IPS-18a (cell line): ENCODE results near the gene GPR39.

Experiments
- H3K27ac ChIP-seq: one replicate; pipeline ENCODE4 v1.5.1; 2013; ENCODE audit warnings: low read length
- H3K27me3 ChIP-seq: one replicate; pipeline ENCODE4 v1.6.1; 2013; ENCODE audit warnings: mild to moderate bottlenecking, low read length; ENCODE audit not compliant: control insufficient read depth, insufficient read depth
- H3K36me3 ChIP-seq: one replicate; pipeline ENCODE4 v1.6.1; 2013; ENCODE audit warnings: low read depth, low read length; ENCODE audit not compliant: control insufficient read depth
- H3K4me1 ChIP-seq: one replicate; pipeline ENCODE4 v1.6.1; 2013; ENCODE audit warnings: low read depth, low read length; ENCODE audit not compliant: control insufficient read depth
- H3K4me3 ChIP-seq: one replicate; pipeline ENCODE4 v1.5.1; 2013; ENCODE audit warnings: low read length
- H3K9ac ChIP-seq: one replicate; pipeline ENCODE4 v1.6.1; 2013; ENCODE audit warnings: mild to moderate bottlenecking, low read length, moderate library complexity
- H3K9me3 ChIP-seq: one replicate; pipeline ENCODE4 v1.6.1; 2013; ENCODE audit warnings: low read depth, low read length; ENCODE audit not compliant: control insufficient read depth

Gene GPR39

DNA sequence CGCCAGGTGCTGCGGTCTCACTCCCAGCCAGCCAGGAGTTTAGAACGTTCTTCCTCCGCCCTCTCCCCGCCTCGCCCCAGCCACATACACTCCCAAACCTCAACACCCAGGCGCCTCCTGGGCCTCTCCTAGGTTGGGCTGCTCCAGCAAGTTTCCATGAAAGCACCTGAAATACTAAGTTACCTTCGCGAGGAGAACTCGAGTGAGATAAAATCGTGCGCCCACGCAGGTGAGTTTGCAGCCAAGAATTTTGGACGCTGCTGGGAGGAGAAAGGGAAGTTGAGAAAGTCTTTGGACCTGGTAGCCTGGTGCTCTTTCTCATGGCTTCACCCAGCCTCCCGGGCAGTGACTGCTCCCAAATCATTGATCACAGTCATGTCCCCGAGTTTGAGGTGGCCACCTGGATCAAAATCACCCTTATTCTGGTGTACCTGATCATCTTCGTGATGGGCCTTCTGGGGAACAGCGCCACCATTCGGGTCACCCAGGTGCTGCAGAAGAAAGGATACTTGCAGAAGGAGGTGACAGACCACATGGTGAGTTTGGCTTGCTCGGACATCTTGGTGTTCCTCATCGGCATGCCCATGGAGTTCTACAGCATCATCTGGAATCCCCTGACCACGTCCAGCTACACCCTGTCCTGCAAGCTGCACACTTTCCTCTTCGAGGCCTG is at the start of gene GPR39:
TSS of gene GPR39 (plus strand) at position 83 of the 673 bp plus-strand sequence.
- peak within 1 kb of the TSS; percentile 53 for H3K4me3 ChIP-seq
- H3K27ac ChIP-seq, result no peak within 1 kb of the TSS
- H3K4me1 ChIP-seq, result peaks cover 6% of the 10 kb centered on the region
- H3K9ac ChIP-seq, result peak within 1 kb of the TSS; percentile 3
- no peaks in the 10 kb centered on the region for H3K36me3 ChIP-seq
- H3K9me3 ChIP-seq, result no peaks in the 10 kb centered on the region
- peaks cover 27% of the 10 kb centered on the region for H3K27me3 ChIP-seq

DNA sequence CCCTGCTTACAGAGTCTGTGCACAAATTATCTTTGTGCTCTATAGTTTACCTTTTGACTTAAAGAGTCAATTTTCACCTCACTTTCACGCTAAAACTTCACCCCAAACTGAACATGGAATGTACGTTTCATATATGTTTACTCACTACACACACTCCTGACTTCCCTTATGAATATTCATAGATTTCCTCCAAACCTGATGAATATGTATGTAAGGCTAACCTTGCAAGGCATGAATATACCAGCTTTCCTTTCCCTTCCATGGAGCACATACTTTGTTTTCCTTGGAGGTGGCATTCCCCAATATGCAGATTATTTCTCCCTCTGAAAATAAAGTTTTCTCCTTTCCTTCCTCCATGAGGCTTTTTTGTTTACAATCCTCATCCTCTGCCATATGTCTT is 48.4 kb upstream of the GPR39 start:
- H3K36me3 ChIP-seq, result no peaks in the 10 kb centered on the region
- no peak overlapping the region for H3K9ac ChIP-seq
- peaks cover under 1% of the 10 kb centered on the region for H3K9me3 ChIP-seq
- no peak overlapping the region for H3K4me3 ChIP-seq
- H3K27me3 ChIP-seq, result no peaks in the 10 kb centered on the region
- no peak overlapping the region for H3K27ac ChIP-seq
- H3K4me1 ChIP-seq, result no peaks in the 10 kb centered on the region

DNA sequence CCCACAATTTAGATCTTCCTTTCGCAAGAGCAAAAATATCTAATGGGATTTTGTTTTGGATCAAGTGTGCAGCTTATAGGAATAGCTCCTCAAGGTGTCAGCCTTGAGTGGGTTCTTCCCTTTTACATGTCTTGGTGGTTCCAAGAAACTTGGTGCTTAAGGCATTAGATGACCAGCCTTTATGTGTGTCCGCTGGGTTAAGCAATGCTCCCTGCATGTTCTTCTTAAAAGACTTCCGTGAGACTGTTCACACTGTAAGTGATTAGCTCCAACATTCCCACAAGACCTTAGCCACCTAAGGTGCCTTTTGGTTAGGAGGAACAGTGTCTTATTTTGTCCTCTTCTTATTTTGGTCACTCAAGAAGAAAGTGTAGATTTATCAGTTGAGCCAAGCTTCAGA is 44.3 kb upstream of the GPR39 start:
- no peaks in the 10 kb centered on the region for H3K4me1 ChIP-seq
- H3K36me3 ChIP-seq, result no peaks in the 10 kb centered on the region
- H3K9me3 ChIP-seq, result peaks cover 3% of the 10 kb centered on the region
- H3K4me3 ChIP-seq, result no peak overlapping the region
- H3K27me3 ChIP-seq, result no peaks in the 10 kb centered on the region
- no peak overlapping the region for H3K27ac ChIP-seq
- H3K9ac ChIP-seq, result no peak overlapping the region

DNA sequence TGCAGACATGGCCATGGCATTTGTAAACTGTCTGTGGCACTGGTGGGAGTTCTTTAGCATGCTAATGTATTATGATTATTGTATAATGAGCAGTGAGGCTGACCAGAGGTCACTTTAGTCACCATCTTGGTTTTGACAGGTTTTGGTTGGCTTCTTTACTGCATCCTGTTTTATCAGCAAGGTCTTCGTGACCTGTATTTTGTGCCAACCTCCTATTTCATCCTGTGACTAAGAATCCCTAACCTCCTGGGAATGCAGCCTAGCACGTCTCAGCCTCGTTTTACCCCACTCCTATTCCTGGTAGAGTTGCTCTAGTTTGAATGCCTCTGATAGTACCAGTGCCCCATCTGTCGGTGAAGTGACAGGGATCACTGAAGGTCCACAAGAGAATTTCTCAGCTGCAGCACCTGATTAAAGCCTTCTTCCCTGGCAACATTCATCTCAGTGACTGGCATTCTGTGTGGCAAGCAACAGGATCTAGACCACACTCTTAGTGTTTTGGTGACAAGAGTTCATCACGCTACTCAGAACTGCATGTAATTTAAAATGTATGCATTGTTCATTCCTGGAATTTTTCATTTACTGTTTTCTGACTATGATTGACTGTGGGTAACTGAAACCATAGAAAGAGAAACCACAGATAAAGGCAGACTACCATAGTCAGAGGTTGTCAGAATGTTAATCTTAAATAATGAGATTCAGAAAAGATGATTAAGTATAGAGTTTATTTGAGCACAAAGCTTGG is 43.0 kb upstream of the GPR39 start:
- no peak overlapping the region for H3K9ac ChIP-seq
- H3K9me3 ChIP-seq, result peaks cover 3% of the 10 kb centered on the region
- H3K4me1 ChIP-seq, result no peaks in the 10 kb centered on the region
- no peaks in the 10 kb centered on the region for H3K27me3 ChIP-seq
- no peaks in the 10 kb centered on the region for H3K36me3 ChIP-seq
- H3K4me3 ChIP-seq, result no peak overlapping the region
- no peak overlapping the region for H3K27ac ChIP-seq

DNA sequence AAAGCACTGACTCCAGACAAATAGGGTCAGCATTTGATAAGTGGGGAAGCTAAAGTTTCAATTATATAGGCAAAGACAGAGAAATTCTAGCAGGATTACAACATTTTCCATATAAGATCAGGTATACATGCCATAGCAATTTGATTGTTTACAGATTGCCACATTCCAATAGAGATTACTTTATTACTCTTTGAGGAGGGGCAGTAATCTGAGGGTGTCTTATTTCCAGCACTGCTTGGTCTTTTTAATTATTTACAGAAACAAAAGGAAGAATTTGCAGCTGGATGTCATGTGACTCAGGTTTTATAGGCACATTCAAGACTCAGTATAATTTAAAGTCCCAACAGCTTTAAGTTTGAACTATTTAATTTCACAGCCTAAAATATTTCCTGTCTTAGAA is 42.5 kb upstream of the GPR39 start:
- Histone ChIP-seq H3K9me3 (peaks cover 3% of the 10 kb centered on the region), H3K9ac (no peak overlapping the region), H3K4me3 (no peak overlapping the region), H3K27me3 (no peaks in the 10 kb centered on the region), H3K27ac (no peak overlapping the region), H3K4me1 (no peaks in the 10 kb centered on the region), H3K36me3 (no peaks in the 10 kb centered on the region)

DNA sequence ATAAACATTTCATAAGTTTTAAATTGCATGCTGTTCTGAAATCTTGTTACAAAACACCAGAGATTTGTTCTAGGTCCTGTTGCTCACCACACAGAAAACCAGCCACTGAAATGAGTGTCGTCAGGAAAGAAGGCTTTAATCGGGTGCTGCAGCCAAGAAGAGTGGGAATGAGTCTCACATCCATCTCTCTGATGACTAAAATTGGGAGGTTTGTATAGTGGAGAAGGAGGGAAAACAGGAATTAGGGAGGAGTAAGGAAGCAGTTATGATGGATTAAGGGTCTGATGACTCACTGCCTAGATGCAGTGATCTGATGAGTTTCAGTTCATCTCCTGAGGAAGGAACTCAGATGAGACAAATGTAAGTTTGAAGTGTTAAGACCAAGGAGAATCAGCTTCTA is 42.1 kb upstream of the GPR39 start:
- no peak overlapping the region for H3K4me3 ChIP-seq
- no peak overlapping the region for H3K27ac ChIP-seq
- peaks cover 3% of the 10 kb centered on the region for H3K9me3 ChIP-seq
- no peaks in the 10 kb centered on the region for H3K4me1 ChIP-seq
- H3K9ac ChIP-seq, result no peak overlapping the region
- H3K36me3 ChIP-seq, result no peaks in the 10 kb centered on the region
- no peaks in the 10 kb centered on the region for H3K27me3 ChIP-seq

DNA sequence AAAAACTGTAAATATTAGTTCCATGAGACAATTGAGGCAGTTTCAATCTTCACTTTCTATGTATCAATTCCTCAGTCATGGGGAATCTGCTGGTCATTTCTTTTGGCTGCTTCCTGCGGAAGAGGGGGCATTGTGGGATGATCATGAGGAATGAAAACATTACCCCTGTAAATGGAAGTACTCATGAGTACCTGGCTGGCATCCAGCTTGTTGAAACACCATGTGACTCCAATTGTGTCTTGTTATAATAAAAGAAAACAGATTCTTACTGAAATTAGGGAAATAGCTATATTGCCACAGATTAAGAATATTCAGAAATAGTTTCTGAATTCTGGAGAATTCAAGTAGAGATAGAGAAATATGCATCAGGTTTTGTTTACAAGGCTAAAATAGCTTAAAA is 41.6 kb upstream of the GPR39 start:
- no peak overlapping the region for H3K4me3 ChIP-seq
- H3K9ac ChIP-seq, result no peak overlapping the region
- peaks cover 3% of the 10 kb centered on the region for H3K9me3 ChIP-seq
- no peaks in the 10 kb centered on the region for H3K27me3 ChIP-seq
- H3K4me1 ChIP-seq, result no peaks in the 10 kb centered on the region
- no peaks in the 10 kb centered on the region for H3K36me3 ChIP-seq
- H3K27ac ChIP-seq, result no peak overlapping the region

DNA sequence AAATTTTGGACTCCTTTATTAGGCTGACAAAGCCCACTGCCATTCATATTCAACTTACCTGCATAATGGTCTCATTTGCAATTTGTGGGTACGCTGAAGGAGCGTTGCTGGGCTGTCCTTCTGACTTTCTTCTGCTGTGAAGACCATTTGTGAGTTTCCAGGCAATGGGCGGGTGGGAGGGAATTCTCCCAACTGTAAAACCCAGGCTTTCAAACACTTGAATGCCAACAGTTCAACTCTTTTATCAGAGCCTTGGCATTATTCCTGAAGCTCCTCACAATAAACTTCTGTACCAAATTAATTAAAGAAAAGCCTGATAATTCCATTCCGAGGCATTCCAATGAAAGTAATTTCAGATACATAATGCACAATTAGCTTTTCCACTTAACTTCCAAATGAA is 35.2 kb upstream of the GPR39 start:
- Histone ChIP-seq H3K27ac (no peak overlapping the region), H3K4me3 (no peak overlapping the region), H3K27me3 (peaks cover 11% of the 10 kb centered on the region), H3K4me1 (no peaks in the 10 kb centered on the region), H3K9me3 (no peaks in the 10 kb centered on the region), H3K36me3 (no peaks in the 10 kb centered on the region), H3K9ac (no peak overlapping the region)

DNA sequence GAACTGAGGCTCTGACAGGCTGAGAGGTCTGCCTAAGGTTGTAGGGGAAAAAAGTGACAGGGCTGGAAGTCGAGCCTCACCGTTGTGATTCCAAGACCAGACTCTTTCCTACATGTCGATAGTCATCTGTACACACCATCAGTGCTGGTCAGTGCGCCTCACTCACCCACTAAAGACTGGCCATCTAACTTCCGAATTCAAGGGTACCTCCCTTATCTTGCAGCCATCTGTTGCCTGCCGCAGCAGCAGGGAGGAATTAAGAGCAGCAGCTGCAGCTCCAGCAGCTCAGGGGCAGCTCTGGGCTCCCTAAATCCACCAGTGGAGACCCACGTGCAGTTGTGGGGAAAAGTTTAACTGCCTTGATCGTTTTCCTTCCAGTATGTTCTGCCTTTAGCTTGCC is 32.6 kb upstream of the GPR39 start:
- Histone ChIP-seq H3K4me3 (no peak overlapping the region), H3K27ac (no peak overlapping the region), H3K9ac (no peak overlapping the region)

DNA sequence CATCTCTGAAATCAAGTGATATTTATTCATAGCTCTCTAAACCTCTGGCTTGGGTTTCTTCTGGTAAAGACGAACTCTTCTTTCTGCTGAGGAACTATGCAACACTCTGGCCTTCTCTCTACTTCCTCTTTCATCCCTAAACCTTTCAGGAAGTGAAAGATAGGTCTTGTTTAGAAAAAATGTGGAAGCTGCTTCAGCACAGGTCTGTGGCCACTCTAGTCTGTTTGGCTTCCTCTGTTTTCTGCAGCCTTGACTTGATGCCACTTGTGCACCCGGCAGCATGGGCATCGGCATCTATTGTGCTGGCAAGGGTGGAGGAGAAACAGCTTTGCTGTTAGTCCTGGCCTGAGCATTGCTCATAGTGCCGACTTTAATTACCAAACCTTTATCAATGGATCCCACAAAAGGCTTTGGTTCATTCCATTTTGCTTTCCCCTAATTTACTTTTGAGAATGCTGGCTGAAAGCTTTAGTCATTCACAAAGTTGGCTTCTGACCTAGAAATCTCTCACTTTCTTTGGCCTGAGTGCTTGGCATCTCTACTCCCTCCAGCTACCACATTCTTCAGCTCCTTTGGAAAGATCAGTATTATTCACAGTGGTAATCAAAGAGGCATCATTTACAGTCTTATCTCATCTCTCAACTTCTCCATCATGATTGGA is 32.0 kb upstream of the GPR39 start:
- Histone ChIP-seq H3K4me3 (no peak overlapping the region), H3K36me3 (no peaks in the 10 kb centered on the region), H3K9me3 (no peaks in the 10 kb centered on the region), H3K27ac (no peak overlapping the region), H3K27me3 (peaks cover 11% of the 10 kb centered on the region), H3K4me1 (no peaks in the 10 kb centered on the region), H3K9ac (no peak overlapping the region)

More for the DNA sequence above, 32.6 kb upstream of the GPR39 start:
- H3K9me3 ChIP-seq, result no peaks in the 10 kb centered on the region
- H3K4me1 ChIP-seq, result no peaks in the 10 kb centered on the region
- no peaks in the 10 kb centered on the region for H3K36me3 ChIP-seq
- H3K27me3 ChIP-seq, result peaks cover 11% of the 10 kb centered on the region

DNA sequence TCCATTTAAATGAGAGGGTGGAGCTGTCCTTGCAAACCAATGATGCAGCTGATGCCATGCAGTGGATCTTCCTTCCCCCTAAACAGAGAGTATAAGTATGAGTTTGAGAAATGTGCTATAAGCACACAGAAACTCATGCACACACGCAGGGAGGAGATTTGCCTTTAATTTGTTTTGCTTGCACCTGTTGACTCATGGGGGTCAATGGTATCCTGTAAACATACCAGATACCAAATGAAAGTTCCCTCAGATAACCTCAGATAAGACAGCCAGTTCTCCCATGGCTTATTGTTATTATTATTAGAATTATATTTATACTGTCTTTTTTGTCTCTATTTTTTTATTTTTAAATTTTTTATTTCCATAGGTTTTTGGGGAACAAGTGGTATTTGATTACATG is 29.5 kb upstream of the GPR39 start:
- no peaks in the 10 kb centered on the region for H3K9me3 ChIP-seq
- H3K9ac ChIP-seq, result no peak overlapping the region
- no peaks in the 10 kb centered on the region for H3K36me3 ChIP-seq
- no peak overlapping the region for H3K4me3 ChIP-seq
- no peak overlapping the region for H3K27ac ChIP-seq
- peaks cover 20% of the 10 kb centered on the region for H3K27me3 ChIP-seq
- peaks cover 5% of the 10 kb centered on the region for H3K4me1 ChIP-seq
